HepG2 (cell line): ENCODE data around the gene SLC4A5. TPM values are rescaled to one million over a fixed set of nuclear protein-coding genes. Genes with fewer than 3 reads are reported as not detected.

ENCODE experiments used
- ATAC-seq: fragments of 200-7000 bp; cut with Tn5 transposase; 3 replicates; pipeline ENCODE4 v1.9.1; 2020; ENCODE audit warnings: mild to moderate bottlenecking, moderate library complexity
- BruUV-seq: library from RNA; stranded (reverse); fragments of 400-500 nt; replicated peaks from 2 replicates; lab custom pipeline; 2021; lab: Mats Ljungman, UMichigan
- CTCF ChIA-PET: fragments of 300-600 bp; formaldehyde crosslinking; extraction: SDS; loops from one replicate; lab custom pipeline; 2021; ENCODE audit warnings: low total read pairs, inconsistent platforms, low intra/inter-chr PET ratio; lab: Yijun Ruan, JAX
- POLR2A ChIA-PET: fragments of 350-600 bp; sonication (Branson Sonifier 250); formaldehyde crosslinking; loops from one replicate; lab custom pipeline; 2020; ENCODE audit warnings: antibody characterized with exemption, inconsistent platforms; lab: Yijun Ruan, JAX
- DNase-seq: peaks from one replicate; pipeline ENCODE4 v3.0.0-alpha.2; 2015; ENCODE audit warnings: low spot score
- FAIRE-seq: peaks from 3 replicates; lab custom pipeline; 2011; peaks lifted over from hg19 to GRCh38; lab: Jason Lieb, UNC
- H2AFZ ChIP-seq: one replicate; pipeline ENCODE4 v1.6.1; 2011; ENCODE audit warnings: low read length, inconsistent platforms
- H3K27ac ChIP-seq: fragments of 300-600 bp; 3 replicates; pipeline ENCODE4 v1.8.0; 2011; ENCODE audit warnings: mixed run types, mild to moderate bottlenecking, mixed read lengths, low read length, inconsistent platforms; ENCODE audit not compliant: insufficient read depth; ENCODE audit errors: extremely low read length
- H3K27me3 ChIP-seq, 2 experiments: fragments of 200-600 bp in 1 of 2; 2 replicates in 1 of 2; 3 replicates in 1 of 2; pipeline versions ENCODE4 v1.6.0 to v1.8.0; 2011; ENCODE audit warnings: low read length in 2 of 2, mild to moderate bottlenecking in 2 of 2, moderate library complexity in 2 of 2, inconsistent platforms in 1 of 2; ENCODE audit not compliant: insufficient read depth in 2 of 2, control insufficient read depth in 1 of 2
- H3K36me3 ChIP-seq, 2 experiments: fragments of 200-600 bp in 1 of 2; replicated peaks in 1 of 2; 2 replicates in 1 of 2; 3 replicates in 1 of 2; pipeline versions ENCODE4 v1.5.1 to v1.8.0; 2011; ENCODE audit warnings: low read length in 2 of 2, inconsistent platforms in 1 of 2; ENCODE audit not compliant: insufficient read depth in 2 of 2, control insufficient read depth in 1 of 2
- H3K4me1 ChIP-seq: 2 replicates; pipeline ENCODE4 v1.5.1; 2012; ENCODE audit warnings: low read length, inconsistent platforms; ENCODE audit not compliant: insufficient read depth
- H3K4me2 ChIP-seq: 2 replicates; pipeline ENCODE4 v1.6.0; 2011; ENCODE audit warnings: low read depth, low read length, inconsistent platforms
- H3K4me3 ChIP-seq, 3 experiments: fragments of 200-600 bp in 1 of 3; sonication (generic), shearing (Covaris generic) in 1 of 3; replicated peaks in 1 of 3; 2 replicates each; pipeline ENCODE4 v1.5.1; 2011 to 2016; ENCODE audit warnings: low read length in 3 of 3, inconsistent platforms in 2 of 3, low read depth in 2 of 3, mild to moderate bottlenecking in 2 of 3, control low read depth in 1 of 3, mixed read lengths in 1 of 3; ENCODE audit not compliant: insufficient read depth in 1 of 3
- H3K79me2 ChIP-seq: one replicate; pipeline ENCODE4 v1.6.1; 2011; ENCODE audit warnings: low read length, inconsistent platforms; ENCODE audit not compliant: insufficient read depth
- H3K9ac ChIP-seq: 2 replicates; pipeline ENCODE4 v1.6.0; 2011; ENCODE audit warnings: mild to moderate bottlenecking, low read depth, low read length, inconsistent platforms; ENCODE audit not compliant: insufficient read depth
- H3K9me3 ChIP-seq: 2 replicates; pipeline ENCODE4 v1.5.1; 2012; ENCODE audit warnings: mild to moderate bottlenecking, low read length
- H4K20me1 ChIP-seq: 2 replicates; pipeline ENCODE4 v1.6.0; 2011; ENCODE audit warnings: inconsistent platforms, mild to moderate bottlenecking, low read length, moderate library complexity; ENCODE audit not compliant: insufficient read depth
- MEIS2 ChIP-seq: sonication (generic); formaldehyde crosslinking; IDR thresholded peaks from 2 replicates; pipeline ENCODE4 v1.9.0; 2021; ENCODE audit warnings: mild to moderate bottlenecking, missing genetic modification reagents
- NFYB ChIP-seq: sonication (generic); formaldehyde crosslinking; IDR thresholded peaks from 2 replicates; pipeline ENCODE4 v1.4.0; 2020; ENCODE audit warnings: missing genetic modification reagents
- NFYC ChIP-seq: IDR thresholded peaks from 2 replicates; pipeline ENCODE4 v1.6.1; 2016; ENCODE audit warnings: missing genetic modification reagents, missing compliant biosample characterization
- RAD51 ChIP-seq: fragments of 450-650 bp; IDR thresholded peaks from 2 replicates; pipeline ENCODE4 v1.6.1; 2016; ENCODE audit warnings: borderline replicate concordance
- THAP8 ChIP-seq: sonication (generic); formaldehyde crosslinking; IDR thresholded peaks from 2 replicates; pipeline ENCODE4 v1.5.1; 2020; ENCODE audit warnings: missing genetic modification reagents, mild to moderate bottlenecking, borderline replicate concordance
- ZNF609 ChIP-seq: sonication (generic); formaldehyde crosslinking; IDR thresholded peaks from 2 replicates; pipeline ENCODE4 v1.4.0; 2020; ENCODE audit warnings: mild to moderate bottlenecking, missing genetic modification reagents, borderline replicate concordance
- WGBS: methylation state at CpG from one replicate; pipeline ENCODE4 v1.1.6; 2017; ENCODE audit warnings: low lambda C conversion rate; 5-methylcytosine and 5-hydroxymethylcytosine counted together
- in situ Hi-C: cut with HindIII; loops from 2 replicates; pipeline ENCODE4 v1.10.0; 2017; ENCODE audit warnings: low pct_unique_long_range_greater_than_20kb; ENCODE audit not compliant: extremely low pct_ligation_motif_present
- intact Hi-C: fragments of 100-400 bp; cut with micrococcal nuclease; formaldehyde crosslinking; loops from one replicate; pipeline ENCODE4 v1.10.0; 2022; ENCODE audit not compliant: unreplicated experiment
- polyA plus RNA-seq, 8 experiments: library from polyadenylated mRNA; depleted of rRNA in 3 of 8; stranded (reverse) in 7 of 8; unstranded in 1 of 8; fragments of >200 nt; fragmentation: Illumina TruSeq in 4 of 8; extraction: Trizol in 4 of 8; gene quantifications; 2 replicates each; pipeline versions ENCODE4 v1.2.1 to v1.2.3, GENCODE V29; 2011 to 2016; ENCODE audit warnings: low read depth in 4 of 8, missing spikeins in 1 of 8, mixed read lengths in 1 of 8; ENCODE audit not compliant: insufficient read depth in 1 of 8
- total RNA-seq, 5 experiments: library from RNA; depleted of rRNA; stranded (reverse); fragments of >200 nt; fragmentation: Illumina TruSeq; extraction: Trizol; gene quantifications; 2 replicates each; pipeline ENCODE4 v1.2.3, GENCODE V29; 2016; ENCODE audit warnings: low read depth in 1 of 5
- TF ChIP-seq, protein P1 (sequence below): sonication (generic); formaldehyde crosslinking; IDR thresholded peaks from 2 replicates; pipeline ENCODE4 v1.5.0; 2020; ENCODE audit warnings: mild to moderate bottlenecking, missing genetic modification reagents
- TF ChIP-seq, protein P2 (sequence below): sonication (generic); formaldehyde crosslinking; conservative IDR thresholded peaks from 2 replicates; pipeline ENCODE4 v1.8.0; 2022; ENCODE audit warnings: missing genetic modification reagents

The SLC4A5 gene
- total and polyA plus RNA-seq, 2 of the 13 experiments (the other 11 are each of a cell fraction or from before 2014, with no cell fraction given), result 0.50 TPM; not detected in 1

DNA sequence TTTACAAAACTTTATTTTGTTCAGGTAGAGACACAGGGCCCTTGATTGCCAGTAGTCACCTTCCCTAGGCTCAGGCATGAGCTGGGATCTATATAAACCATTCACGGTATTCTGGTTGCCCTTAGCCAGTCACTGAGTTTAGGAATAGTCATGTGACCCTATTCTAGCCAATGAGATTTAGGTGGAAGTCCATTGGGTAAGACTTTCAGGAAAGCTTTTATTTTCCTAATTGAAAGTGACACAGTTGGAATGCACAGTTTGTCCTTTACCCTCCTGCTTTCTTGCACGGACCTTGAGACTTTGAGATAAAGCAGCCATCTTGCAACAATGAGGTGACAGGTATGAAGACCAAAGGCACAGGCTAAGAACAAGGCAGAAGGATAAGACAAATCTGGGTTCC, 21.5 kb downstream of the SLC4A5 start:
- Histone ChIP-seq H3K9ac (no peak overlapping the region), H3K4me1 (peaks cover 8% of the 10 kb centered on the region; the same call in 1 of the 2 replicates), H3K27ac (no peak overlapping the region), H3K36me3 (no peaks in the 10 kb centered on the region), H3K4me2 (no peak overlapping the region), H3K27me3 (no peaks in the 10 kb centered on the region), H3K4me3 (no peak overlapping the region), H4K20me1 (no peaks in the 10 kb centered on the region), H3K79me2 (no peaks in the 10 kb centered on the region), H2AFZ (no peak overlapping the region), H3K9me3 (no peaks in the 10 kb centered on the region)
- ATAC-seq (no peak), DNase-seq (no peak), FAIRE-seq (no peak)
- no TSS peak for BruUV-seq
- TF ChIP-seq, protein P1, sequence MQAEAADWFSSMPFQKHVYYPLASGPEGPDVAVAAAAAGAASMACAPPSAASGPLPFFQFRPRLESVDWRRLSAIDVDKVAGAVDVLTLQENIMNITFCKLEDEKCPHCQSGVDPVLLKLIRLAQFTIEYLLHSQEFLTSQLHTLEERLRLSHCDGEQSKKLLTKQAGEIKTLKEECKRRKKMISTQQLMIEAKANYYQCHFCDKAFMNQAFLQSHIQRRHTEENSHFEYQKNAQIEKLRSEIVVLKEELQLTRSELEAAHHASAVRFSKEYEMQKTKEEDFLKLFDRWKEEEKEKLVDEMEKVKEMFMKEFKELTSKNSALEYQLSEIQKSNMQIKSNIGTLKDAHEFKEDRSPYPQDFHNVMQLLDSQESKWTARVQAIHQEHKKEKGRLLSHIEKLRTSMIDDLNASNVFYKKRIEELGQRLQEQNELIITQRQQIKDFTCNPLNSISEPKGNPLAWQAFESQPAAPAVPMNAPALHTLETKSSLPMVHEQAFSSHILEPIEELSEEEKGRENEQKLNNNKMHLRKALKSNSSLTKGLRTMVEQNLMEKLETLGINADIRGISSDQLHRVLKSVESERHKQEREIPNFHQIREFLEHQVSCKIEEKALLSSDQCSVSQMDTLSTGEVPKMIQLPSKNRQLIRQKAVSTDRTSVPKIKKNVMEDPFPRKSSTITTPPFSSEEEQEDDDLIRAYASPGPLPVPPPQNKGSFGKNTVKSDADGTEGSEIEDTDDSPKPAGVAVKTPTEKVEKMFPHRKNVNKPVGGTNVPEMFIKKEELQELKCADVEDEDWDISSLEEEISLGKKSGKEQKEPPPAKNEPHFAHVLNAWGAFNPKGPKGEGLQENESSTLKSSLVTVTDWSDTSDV (CRISPR knock-in tag), result no peak
- peak; percentile 38; the same call in 1 of the 2 replicates for TF ChIP-seq NFYC
- peak; percentile 70 for TF ChIP-seq NFYB
- ChIA-PET CTCF (no interaction called here), POLR2A (no interaction called here)
- WGBS, result 56% methylated on average over 2 of the region's 2 CpGs
- intact Hi-C loops, result no loop called here
- in situ Hi-C loops, result no loop called here

DNA sequence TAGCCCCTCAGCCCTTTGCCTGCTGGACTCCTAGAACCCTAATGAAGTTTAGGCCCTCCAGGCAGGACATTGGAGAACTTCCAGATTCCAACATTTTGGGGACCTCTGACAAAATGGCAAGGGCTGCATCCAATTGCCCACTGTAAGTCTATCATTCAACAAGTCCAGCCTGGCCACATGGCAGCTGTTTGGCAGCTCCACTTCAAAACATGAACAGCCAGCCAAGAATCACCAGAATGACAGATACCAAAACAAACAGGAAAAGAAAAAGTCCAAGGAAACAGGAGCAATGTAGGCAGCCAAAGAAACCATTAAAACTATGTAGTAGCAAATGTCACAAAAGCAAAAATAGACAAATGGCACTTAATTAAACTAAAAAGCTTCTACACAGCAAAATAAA, 25.5 kb downstream of the SLC4A5 start:
- no peak overlapping the region for H3K4me3 ChIP-seq
- H3K27me3 ChIP-seq, result no peaks in the 10 kb centered on the region
- intact Hi-C loops, result no loop called here
- H2AFZ ChIP-seq, result no peak overlapping the region
- FAIRE-seq, result peak; percentile 60
- H3K79me2 ChIP-seq, result no peaks in the 10 kb centered on the region
- peaks cover 14% of the 10 kb centered on the region; the same call in 1 of the 2 replicates for H3K4me1 ChIP-seq
- ChIA-PET POLR2A (no interaction called here), CTCF (no interaction called here)
- H3K36me3 ChIP-seq, result no peaks in the 10 kb centered on the region
- BruUV-seq, result no TSS peak
- no peak for DNase-seq
- ATAC-seq, result no peak
- H3K4me2 ChIP-seq, result no peak overlapping the region
- no peaks in the 10 kb centered on the region for H4K20me1 ChIP-seq
- no peaks in the 10 kb centered on the region for H3K9me3 ChIP-seq
- in situ Hi-C loops, result no loop called here
- no peak overlapping the region for H3K27ac ChIP-seq
- no peak overlapping the region for H3K9ac ChIP-seq
- no peak for TF ChIP-seq MEIS2
- no peak for TF ChIP-seq THAP8
- TF ChIP-seq RAD51, result no peak
- TF ChIP-seq, protein P2, sequence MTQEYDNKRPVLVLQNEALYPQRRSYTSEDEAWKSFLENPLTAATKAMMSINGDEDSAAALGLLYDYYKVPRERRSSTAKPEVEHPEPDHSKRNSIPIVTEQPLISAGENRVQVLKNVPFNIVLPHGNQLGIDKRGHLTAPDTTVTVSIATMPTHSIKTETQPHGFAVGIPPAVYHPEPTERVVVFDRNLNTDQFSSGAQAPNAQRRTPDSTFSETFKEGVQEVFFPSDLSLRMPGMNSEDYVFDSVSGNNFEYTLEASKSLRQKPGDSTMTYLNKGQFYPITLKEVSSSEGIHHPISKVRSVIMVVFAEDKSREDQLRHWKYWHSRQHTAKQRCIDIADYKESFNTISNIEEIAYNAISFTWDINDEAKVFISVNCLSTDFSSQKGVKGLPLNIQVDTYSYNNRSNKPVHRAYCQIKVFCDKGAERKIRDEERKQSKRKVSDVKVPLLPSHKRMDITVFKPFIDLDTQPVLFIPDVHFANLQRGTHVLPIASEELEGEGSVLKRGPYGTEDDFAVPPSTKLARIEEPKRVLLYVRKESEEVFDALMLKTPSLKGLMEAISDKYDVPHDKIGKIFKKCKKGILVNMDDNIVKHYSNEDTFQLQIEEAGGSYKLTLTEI (CRISPR knock-in tag), result no peak
- TF ChIP-seq ZNF609 (CRISPR knock-in tag), result no peak
